Right renal cortex interstitium (tissue), 3 donors: ENCODE data around the gene HK2. TPM values are rescaled to one million over a fixed set of nuclear protein-coding genes. Genes with fewer than 3 reads are reported as not detected.
"Not testable (repeated sequence)": the region's sequence is repeated elsewhere in the genome, so short reads cannot be mapped to it uniquely, and the experiment has no call there.

Experiments used
- DNase-seq, 3 donors: peaks; one replicate each; pipeline ENCODE4 v3.0.0-alpha.2; 2013; ENCODE audit warnings: low read depth in 3 of 3, low spot score in 2 of 3
- polyA plus RNA-seq, 3 donors: library from polyadenylated mRNA; unstranded; fragments of 120-200 nt; gene quantifications; one replicate each; pipeline ENCODE4 v1.2.1, GENCODE V29; 2013; ENCODE audit not compliant: insufficient read length in 3 of 3

The HK2 gene
- polyA plus RNA-seq, 3 donors, result 10.1 to 11.6 (median 10.6) TPM

DNA sequence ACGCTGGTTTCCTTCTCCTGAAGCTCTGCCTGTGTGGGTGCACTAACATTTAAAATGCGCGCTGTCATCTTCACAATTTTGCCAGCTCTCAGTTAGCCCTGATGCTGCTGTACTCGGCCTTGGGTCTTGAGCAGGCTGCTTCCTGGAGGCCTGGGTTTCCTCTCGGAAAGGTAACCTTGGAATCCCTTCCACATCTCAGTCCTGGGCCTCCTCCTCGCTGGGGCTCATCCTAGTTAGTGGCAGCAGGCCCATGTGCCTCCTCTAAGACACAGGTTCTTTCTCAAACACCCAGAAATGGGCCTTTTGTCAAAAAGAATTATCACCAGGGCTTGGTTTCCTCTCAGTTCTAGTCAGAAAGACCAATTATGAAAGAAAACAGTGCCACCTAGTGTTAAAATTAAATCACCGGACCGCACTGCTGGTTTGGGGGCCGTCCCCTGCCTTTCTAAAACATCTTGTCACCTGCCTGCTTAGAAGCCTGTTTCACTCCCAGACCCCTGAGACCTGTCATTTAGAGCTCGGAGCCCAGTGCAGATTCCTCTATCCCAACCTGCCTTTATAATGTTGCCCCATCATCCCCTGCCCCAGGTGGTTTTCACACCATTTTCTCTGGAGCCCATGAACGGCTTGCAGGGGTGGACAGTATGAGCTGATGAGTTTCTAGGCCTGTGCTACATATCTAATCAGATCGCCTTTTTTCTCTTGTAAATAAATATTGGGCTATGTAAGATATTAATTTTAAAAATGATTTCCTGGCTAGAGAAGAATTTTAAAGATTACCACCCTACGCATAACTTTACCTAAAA lies 42.4 kb downstream of the HK2 start:
- DNase-seq, result peak in 1 of 3 donors; percentile 40

DNA sequence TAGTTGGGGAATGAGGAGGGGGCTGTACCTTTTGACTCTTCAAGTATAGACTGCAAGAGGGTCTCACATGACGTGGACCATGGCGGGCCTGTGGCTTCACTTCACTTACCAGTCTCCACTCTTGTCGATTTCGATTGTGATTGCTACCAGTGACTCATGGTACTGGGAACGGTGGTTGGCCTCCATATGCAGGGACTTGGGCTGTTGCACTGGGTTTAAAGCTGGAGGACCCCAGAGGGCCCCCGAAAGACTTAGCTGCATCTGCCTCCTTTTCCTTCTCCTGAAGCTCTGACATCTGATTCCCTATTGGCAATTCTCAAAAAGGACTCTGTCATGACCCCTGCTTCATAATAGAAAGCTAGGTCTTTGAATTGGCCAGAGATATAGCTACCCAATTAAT lies 43.4 kb downstream of the HK2 start:
- DNase-seq, result no peak

DNA sequence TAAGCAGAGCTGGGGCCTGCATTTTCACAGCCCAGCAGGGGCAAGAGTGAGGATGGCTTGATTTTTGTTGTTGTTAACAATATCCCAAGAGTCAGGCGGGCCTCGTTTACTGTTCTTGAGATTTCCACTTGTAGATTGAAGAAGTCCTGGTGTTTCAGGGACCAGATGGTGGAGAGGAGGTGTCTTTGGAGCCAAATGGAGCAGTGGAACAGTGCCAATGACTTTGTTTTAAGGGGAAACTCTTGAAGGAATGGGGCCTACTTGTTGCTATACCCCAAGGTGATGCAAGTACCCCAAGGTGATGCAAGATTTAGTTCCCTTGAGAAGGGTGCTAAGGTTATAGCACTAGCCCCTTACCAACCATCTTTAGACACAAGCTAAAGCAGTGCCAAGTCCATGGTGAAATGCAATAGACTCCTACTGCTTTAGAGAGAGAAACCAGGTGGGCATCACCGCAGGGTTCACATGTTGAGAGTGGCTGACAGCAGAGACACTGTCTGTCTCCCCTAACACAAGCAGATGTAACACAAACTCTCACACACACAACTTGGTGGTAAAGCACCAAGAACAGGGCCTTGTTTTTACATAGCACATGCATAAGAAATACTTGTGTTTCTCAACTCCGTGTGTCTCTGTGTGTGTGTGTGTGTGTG lies 44.0 kb downstream of the HK2 start:
- no peak for DNase-seq

DNA sequence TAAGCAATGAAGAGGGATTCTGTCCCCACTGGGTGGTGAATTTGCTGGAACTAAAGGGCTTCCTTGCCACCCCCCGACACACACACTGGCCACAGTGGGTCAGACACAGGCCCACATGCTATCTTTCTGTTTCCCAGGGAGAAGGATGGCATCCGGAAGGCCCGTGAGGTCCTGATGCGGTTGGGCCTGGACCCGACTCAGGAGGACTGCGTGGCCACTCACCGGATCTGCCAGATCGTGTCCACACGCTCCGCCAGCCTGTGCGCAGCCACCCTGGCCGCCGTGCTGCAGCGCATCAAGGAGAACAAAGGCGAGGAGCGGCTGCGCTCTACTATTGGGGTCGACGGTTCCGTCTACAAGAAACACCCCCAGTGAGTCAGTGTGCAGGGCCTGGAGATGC lies 44.6 kb downstream of the HK2 start:
- no peak for DNase-seq

DNA sequence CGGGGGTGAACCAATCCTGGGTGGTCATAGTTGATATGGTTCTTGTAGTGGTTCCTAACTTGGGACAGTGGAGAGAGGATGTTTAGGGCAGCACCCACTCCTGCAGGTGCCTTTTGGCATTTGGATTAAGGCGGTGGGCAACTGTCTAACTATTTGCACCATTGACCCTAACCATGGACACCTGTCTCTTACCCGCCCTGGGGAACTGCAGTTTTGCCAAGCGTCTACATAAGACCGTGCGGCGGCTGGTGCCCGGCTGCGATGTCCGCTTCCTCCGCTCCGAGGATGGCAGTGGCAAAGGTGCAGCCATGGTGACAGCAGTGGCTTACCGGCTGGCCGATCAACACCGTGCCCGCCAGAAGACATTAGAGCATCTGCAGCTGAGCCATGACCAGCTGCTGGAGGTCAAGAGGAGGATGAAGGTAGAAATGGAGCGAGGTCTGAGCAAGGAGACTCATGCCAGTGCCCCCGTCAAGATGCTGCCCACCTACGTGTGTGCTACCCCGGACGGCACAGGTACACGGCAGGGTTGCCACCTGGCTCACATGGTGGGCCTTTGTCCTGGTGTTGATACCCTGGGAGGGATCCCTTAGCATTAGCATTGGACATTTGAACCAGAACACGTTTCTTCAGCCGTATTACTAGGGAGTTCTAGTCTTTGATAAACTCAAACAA lies 46.3 kb downstream of the HK2 start:
- no peak for DNase-seq

DNA sequence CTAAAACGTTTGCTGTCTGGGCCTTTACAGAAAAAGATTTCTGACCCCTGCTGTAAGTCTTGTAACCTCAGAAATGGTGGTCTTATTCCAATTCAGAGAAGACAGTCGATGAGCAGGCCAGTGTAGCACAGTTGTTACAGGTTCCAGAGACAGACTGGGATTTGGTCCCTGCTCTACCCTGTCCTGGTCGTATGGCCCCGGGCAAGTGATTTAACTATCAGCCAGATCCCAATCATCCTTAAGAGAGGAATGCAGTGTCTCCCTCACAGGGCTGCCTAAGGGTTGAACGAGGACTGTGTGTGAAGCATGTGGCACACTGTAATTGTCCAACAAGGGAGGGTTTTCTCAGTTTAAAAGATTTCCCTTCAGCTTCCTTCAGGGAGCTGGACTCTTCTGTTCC lies 47.2 kb downstream of the HK2 start:
- DNase-seq, result no peak

DNA sequence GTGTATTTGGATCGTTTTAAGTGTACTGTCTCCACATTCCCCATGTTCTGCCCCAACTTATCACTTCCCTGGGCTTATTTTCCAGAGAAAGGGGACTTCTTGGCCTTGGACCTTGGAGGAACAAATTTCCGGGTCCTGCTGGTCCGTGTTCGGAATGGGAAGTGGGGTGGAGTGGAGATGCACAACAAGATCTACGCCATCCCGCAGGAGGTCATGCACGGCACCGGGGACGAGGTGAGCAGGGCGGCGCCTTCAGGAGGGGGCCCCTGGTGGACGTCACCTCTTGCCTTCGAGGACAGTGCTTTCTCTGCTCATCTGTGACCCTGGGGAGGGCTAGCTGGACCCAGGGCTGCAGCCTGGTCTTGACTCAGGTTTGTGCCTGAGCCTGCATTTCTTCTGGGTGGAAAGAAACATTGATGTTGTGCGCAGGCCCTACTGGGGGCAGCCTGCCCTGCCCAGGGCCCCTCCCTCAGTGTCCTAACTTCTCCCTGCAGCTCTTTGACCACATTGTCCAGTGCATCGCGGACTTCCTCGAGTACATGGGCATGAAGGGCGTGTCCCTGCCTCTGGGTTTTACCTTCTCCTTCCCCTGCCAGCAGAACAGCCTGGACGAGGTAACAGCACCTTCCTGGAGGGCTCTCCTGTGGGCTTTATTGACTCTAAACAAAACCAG lies 47.8 kb downstream of the HK2 start:
- no peak for DNase-seq

DNA sequence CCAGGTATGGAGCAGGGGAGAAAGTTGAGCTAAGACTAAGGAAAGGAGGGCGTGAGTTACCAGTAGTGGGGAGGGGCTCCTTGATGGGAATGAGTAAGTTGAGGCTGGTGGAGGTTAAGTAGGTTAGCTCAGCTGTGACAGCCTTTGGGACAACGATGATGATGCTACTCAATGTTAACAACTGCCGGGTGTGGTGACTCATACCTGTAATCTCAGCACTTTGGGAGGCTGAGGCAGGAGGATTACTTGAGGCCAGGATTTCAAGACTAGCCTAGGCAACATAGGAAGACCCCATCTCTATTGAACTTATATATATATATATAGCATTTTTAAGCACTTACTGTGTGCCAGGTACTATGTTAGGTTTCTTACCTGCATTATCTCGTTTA lies 48.4 kb downstream of the HK2 start:
- DNase-seq, result no peak

DNA sequence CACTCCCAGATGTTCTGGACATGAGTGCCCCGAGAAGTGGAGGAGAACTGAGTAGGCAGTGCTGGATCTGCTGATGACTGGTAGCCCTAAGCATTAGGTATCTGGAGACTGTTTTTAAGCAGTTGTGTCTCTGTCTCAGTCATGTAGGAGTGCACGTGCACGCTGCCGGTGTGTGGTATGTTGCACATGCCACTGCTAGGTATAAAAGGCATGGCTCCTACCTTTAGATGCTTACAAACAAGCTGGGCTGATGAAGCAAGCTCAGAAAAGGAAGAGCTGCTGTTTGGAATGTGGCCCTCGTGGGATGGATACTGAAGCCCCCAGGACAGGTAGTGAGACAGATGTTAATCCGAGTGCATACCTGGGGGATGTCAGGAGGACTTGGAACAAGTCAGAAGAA lies 49.1 kb downstream of the HK2 start:
- DNase-seq, result no peak

DNA sequence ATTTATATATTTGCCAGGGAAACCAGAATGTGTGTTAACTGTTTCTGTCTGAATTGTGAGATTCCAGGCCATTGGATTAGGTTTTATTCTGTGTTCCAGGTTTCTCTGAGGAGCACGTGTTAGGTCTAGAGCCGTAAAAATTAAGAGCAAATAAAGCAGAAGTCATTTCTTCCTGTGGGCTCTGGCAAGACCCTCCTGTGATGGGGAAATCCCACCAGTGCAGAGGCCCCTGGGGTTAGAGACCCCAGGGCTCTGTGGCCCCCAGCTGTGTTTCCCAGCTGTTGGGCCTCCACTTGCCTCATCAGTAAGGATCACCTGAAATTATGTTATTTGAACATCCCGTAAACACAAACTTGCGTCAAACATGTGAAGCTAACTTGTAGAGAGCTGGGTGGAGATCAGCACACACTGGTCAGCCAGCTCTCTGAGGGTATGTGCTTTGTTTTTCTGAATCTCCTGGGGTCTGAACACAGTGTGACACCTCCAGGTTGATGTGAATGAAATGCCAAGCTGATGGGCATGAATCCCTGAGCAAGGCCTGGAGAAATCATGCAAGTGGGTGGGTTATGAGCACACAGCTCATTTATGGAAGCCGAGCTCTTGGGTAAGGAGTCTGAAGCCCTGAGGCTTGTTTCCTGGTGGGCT lies 50.3 kb downstream of the HK2 start:
- no peak for DNase-seq

DNA sequence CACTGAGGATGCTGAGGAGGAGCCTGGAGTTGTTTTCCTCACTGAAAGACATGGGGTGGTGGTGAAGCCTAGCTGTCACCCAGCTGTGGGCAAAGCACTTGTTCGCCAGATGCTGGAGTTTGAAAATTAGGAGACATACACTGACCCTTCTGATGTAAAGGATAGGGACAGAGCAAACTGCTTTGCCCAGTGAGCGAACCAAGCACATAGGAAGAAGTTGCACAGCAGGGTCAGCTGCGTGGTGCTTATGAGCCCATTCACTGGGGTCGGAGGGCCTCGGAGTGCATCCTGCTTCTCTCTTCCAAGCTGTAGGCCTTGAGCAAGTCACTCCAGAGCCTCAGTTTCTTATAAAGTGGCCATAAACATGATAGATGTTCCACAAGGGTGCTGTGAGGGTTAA lies 50.9 kb downstream of the HK2 start:
- no peak for DNase-seq

DNA sequence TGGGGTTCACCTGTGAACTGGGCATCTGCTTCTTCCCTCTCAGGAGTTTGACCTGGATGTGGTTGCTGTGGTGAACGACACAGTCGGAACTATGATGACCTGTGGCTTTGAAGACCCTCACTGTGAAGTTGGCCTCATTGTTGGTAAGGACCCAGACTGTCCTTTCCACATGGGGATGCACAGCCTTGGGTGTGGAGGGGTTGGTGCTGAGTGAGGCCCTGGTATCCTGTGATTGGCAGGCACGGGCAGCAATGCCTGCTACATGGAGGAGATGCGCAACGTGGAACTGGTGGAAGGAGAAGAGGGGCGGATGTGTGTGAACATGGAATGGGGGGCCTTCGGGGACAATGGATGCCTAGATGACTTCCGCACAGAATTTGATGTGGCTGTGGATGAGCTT lies 52.3 kb downstream of the HK2 start:
- DNase-seq, result no peak

DNA sequence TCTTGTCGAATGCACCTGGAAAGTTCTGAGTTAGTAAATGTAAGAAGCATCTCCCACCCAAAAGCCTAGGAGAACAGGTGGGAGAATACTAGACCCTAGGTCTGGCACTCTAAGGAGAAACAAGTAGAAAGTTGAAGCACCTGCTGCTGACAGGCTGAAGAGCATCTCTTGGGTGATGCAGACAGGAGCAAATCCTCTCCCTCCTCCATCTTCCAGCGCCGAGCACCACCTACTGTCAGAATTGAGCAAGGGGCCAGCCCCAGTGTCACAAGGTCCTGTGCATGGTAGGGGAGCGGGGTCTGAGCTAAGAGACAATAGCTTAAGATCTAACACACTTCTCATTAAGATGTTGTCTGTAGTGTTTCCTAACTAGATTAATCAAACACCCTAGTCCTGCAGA lies 52.9 kb downstream of the HK2 start:
- no peak for DNase-seq

DNA sequence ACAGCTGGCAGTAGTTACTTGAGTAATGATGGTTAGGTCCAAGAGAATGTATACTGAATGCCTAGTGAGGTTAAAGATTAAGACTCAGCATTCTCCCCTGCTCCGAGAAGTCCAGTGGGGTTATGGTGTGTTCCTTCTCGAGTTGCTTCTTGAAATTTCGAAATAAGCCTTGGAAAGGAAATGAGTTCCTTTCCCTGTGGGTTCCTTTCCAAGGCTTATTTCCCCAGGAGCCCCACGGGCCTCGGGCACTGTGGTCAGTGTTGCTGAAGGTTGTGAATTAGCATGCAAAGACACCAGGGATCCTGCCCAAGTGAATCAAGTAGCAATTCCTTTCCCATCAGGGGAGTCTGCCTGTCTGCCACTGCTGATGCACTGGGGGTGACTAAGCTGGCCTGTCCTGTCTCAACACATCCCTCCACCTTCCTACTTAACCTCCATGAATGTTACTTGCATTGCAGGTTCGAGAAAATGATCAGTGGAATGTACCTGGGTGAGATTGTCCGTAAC lies 53.6 kb downstream of the HK2 start:
- DNase-seq, result no peak

DNA sequence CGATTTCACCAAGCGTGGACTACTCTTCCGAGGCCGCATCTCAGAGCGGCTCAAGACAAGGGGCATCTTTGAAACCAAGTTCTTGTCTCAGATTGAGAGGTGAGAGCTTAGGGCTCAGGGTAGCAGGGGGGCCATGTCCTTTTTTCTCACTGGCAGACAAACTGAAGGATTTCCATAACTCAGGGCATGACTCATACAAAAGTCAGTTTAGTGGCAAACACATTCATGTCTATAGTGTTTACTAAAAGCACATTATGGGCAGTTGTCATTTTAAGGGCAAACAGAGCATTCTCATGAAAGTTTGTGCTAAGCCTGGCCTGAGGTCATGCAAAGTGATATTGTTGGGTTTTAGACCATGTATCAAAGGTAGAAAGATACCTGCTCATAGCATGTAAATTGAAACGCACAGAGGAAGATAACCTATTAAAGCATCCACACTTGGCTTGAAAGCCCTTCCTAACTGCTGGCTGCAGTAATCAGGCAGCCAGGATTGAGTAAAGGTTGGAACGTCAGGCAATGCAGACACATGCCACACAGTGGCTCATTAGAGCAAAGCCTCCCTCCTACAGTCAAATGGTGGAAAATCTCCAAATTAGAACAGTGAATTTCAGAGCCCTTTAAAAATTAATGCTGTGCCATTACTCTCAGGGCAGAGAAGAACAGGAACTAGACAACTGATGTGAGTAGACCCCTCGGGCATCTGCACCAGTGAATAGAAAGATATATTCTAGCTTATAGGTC lies 54.2 kb downstream of the HK2 start:
- DNase-seq, result no peak

DNA sequence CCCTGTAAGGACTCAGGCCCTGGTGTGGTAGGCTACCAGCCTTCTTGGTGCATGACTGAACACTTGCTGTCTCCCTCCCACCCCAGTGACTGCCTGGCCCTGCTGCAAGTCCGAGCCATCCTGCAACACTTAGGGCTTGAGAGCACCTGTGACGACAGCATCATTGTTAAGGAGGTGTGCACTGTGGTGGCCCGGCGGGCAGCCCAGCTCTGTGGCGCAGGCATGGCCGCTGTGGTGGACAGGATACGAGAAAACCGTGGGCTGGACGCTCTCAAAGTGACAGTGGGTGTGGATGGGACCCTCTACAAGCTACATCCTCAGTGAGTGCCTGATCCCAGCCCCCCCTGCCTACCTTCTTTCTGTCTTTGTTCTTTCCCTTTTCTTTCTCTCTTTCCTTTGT lies 55.2 kb downstream of the HK2 start:
- no peak for DNase-seq

DNA sequence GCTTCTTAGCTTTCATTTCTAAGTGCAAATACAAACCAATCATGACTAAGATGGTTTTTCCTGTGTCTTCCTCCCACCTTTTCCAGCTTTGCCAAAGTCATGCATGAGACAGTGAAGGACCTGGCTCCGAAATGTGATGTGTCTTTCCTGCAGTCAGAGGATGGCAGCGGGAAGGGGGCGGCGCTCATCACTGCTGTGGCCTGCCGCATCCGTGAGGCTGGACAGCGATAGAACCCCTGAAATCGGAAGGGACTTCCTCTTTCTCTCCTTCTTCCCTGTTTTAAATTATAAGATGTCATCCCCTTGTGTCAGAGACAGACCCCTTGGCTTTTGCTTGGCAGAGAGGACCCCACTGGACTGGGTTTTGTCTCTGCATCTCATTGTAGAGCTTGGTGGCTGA lies 56.8 kb downstream of the HK2 start:
- DNase-seq, result no peak

DNA sequence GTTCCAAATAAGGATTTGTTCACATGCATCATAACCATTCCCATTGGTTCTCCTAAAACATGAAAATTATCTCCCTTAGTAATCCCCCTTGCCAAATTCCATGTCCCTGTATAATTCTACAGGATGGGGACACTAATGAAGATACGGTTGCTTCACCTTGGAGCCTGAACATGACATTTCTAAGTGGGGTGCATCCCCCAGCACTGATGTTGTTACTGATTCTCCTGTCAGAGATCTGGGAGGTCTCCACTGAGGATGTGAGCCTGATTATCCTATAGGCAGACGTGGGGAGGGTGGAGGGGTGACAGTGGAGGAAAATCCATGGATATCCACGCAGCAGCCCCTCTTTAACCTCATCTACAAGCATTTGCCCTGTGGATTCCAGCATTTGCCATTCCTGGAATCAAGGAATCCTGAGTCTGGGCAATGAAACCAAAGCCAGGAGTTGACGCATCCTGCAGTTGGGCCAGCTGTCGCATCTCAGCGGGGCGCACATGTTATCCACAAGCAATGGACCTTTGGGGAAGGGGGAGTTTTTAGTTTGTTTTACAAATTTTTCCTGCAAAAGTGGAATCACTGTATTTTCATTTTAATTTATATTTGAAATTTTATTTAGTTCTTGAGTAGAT lies 57.3 kb downstream of the HK2 start:
- no peak for DNase-seq

DNA sequence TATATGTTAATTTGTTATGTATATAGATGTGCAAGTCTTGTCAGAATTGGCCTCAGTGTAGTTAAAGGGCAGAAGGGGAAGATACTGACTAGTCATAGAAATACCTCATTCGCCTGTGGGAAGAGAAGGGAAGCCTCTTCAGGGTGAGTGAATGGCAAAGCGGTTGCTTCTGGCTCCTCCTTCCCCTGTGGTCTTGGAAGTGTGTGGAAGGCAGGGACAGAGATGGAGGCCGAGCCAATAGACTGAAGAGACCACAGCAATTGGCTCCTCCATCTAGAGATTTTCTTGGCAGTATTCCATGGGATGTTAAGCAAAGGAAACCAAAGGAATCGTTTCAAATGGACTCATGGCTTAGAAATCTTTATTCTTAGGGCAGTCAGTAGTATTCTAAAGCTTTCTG lies 57.9 kb downstream of the HK2 start:
- not testable (repeated sequence) for DNase-seq

DNA sequence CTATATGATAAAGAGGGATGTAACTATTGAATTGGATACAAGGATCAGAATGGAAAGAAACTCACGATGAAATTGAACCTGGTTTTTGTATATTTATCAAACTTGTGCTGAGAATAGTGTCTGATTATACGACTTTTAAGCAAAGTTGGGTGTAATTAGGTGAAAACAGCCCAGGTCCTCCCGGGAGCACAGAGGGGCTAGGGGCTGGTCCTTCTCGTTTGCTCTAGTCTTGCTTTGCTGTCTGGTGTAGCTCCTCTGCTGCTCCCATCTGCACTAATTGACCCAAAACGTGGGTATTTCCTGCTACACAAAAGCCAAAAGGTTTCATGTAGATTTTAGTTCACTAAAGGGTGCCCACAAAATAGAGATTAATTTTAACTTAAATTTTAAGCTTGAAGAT lies 58.7 kb downstream of the HK2 start:
- DNase-seq, result no peak
